Stimulated activated memory B cell treated with anti-CD40 and anti-IgM and Interleukin-4, amounts not matched to agents 10 μg/mL and 1 μg/mL and 100 μg/mL, for 72 hours (primary cell): ENCODE data around the gene SLC12A9.

Source experiments
- ATAC-seq: fragments of 150-1000 bp; cut with Tn5 transposase; 2 replicates; pipeline ENCODE4 v1.10.0; 2021
- H3K27ac Mint-ChIP-seq: one replicate; pipeline ENCODE4 v1.8.0; 2022; ENCODE audit warnings: mild to moderate bottlenecking, mixed read lengths
- H3K27me3 Mint-ChIP-seq: one replicate; pipeline ENCODE4 v1.8.0; 2022; ENCODE audit warnings: mixed read lengths
- H3K36me3 Mint-ChIP-seq: one replicate; pipeline ENCODE4 v1.8.0; 2022; ENCODE audit warnings: mixed read lengths
- H3K4me1 Mint-ChIP-seq: one replicate; pipeline ENCODE4 v1.8.0; 2022; ENCODE audit warnings: mixed read lengths
- H3K4me3 Mint-ChIP-seq: one replicate; pipeline ENCODE4 v1.8.0; 2022; ENCODE audit warnings: mild to moderate bottlenecking, moderate library complexity, mixed read lengths
- H3K9me3 Mint-ChIP-seq: one replicate; pipeline ENCODE4 v1.8.0; 2022; ENCODE audit warnings: mixed read lengths

The SLC12A9 gene

GRCh38 chr7:100882785-100883526, 30.4 kb downstream of the SLC12A9 start:
- H3K9me3 Mint-ChIP-seq = no peaks in the 10 kb centered on the region
- H3K36me3 Mint-ChIP-seq = peaks cover 91% of the 10 kb centered on the region
- peaks cover 74% of the 10 kb centered on the region for H3K4me1 Mint-ChIP-seq
- no peak overlapping the region for H3K4me3 Mint-ChIP-seq
- peak overlapping the region; percentile 8 for H3K27ac Mint-ChIP-seq
- ATAC-seq = no peak
- no peaks in the 10 kb centered on the region for H3K27me3 Mint-ChIP-seq

GRCh38 chr7:100884736-100885439, 32.4 kb downstream of the SLC12A9 start:
- H3K4me3 Mint-ChIP-seq = no peak overlapping the region
- no peak for ATAC-seq
- H3K9me3 Mint-ChIP-seq = no peaks in the 10 kb centered on the region
- no peak overlapping the region for H3K27ac Mint-ChIP-seq
- H3K4me1 Mint-ChIP-seq = peaks cover 68% of the 10 kb centered on the region
- H3K36me3 Mint-ChIP-seq = peaks cover 85% of the 10 kb centered on the region
- peaks cover 2% of the 10 kb centered on the region for H3K27me3 Mint-ChIP-seq

GRCh38 chr7:100885440-100886141, 33.1 kb downstream of the SLC12A9 start:
- H3K9me3 Mint-ChIP-seq = no peaks in the 10 kb centered on the region
- no peak for ATAC-seq
- peaks cover 9% of the 10 kb centered on the region for H3K27me3 Mint-ChIP-seq
- H3K36me3 Mint-ChIP-seq = peaks cover 78% of the 10 kb centered on the region
- peaks cover 71% of the 10 kb centered on the region for H3K4me1 Mint-ChIP-seq
- H3K27ac Mint-ChIP-seq = no peak overlapping the region
- H3K4me3 Mint-ChIP-seq = no peak overlapping the region

- H3K27me3 Mint-ChIP-seq = peaks cover 17% of the 10 kb centered on the region
- H3K4me1 Mint-ChIP-seq = peaks cover 76% of the 10 kb centered on the region
- H3K36me3 Mint-ChIP-seq = peaks cover 70% of the 10 kb centered on the region
- no peaks in the 10 kb centered on the region for H3K9me3 Mint-ChIP-seq
- peak overlapping the region; percentile 88 for H3K27ac Mint-ChIP-seq
- H3K4me3 Mint-ChIP-seq = no peak overlapping the region
- no peak for ATAC-seq
Observed at GRCh38 chr7:100886142-100886935, 33.8 kb downstream of the SLC12A9 start.

GRCh38 chr7:100886936-100887515, 34.5 kb downstream of the SLC12A9 start:
- Mint-ChIP-seq H3K27me3 (peaks cover 24% of the 10 kb centered on the region), H3K4me1 (peaks cover 76% of the 10 kb centered on the region), H3K36me3 (peaks cover 63% of the 10 kb centered on the region), H3K9me3 (no peaks in the 10 kb centered on the region), H3K27ac (peak overlapping the region; percentile 88), H3K4me3 (peak overlapping the region; percentile 81)
- no peak for ATAC-seq

GRCh38 chr7:100887516-100888290, 35.2 kb downstream of the SLC12A9 start:
- Mint-ChIP-seq H3K4me3 (peak overlapping the region; percentile 81), H3K27ac (peak overlapping the region; percentile 88), H3K4me1 (peaks cover 76% of the 10 kb centered on the region), H3K9me3 (no peaks in the 10 kb centered on the region), H3K27me3 (peaks cover 30% of the 10 kb centered on the region), H3K36me3 (peaks cover 59% of the 10 kb centered on the region)
- ATAC-seq = peak; percentile 76

- peaks cover 69% of the 10 kb centered on the region for H3K4me1 Mint-ChIP-seq
- peak overlapping the region; percentile 81 for H3K4me3 Mint-ChIP-seq
- no peaks in the 10 kb centered on the region for H3K9me3 Mint-ChIP-seq
- ATAC-seq = no peak
- peak overlapping the region; percentile 88 for H3K27ac Mint-ChIP-seq
- H3K27me3 Mint-ChIP-seq = peaks cover 38% of the 10 kb centered on the region
- H3K36me3 Mint-ChIP-seq = peaks cover 52% of the 10 kb centered on the region
Observed at GRCh38 chr7:100888291-100888987, 35.9 kb downstream of the SLC12A9 start.

- Mint-ChIP-seq H3K36me3 (peaks cover 44% of the 10 kb centered on the region), H3K27ac (peak within 1 kb of the TSS; percentile 88), H3K4me1 (peaks cover 69% of the 10 kb centered on the region), H3K4me3 (peak within 1 kb of the TSS; percentile 81), H3K9me3 (no peaks in the 10 kb centered on the region), H3K27me3 (peaks cover 45% of the 10 kb centered on the region)
- ATAC-seq = peak; percentile 51
Observed at GRCh38 chr7:100888988-100889750, 36.7 kb downstream of the SLC12A9 start, which contains the start of gene UFSP1. Gene UFSP1 (minus strand): TSS chr7:100889715. CDS start chr7:100889271, 444 bp downstream.

GRCh38 chr7:100890653-100891567, 38.4 kb downstream of the SLC12A9 start:
- ATAC-seq = no peak
- Mint-ChIP-seq H3K4me3 (peak overlapping the region; percentile 81), H3K27ac (peak overlapping the region; percentile 88), H3K9me3 (no peaks in the 10 kb centered on the region), H3K36me3 (peaks cover 27% of the 10 kb centered on the region), H3K27me3 (peaks cover 58% of the 10 kb centered on the region), H3K4me1 (peaks cover 64% of the 10 kb centered on the region)

GRCh38 chr7:100891568-100892247, 39.2 kb downstream of the SLC12A9 start:
- H3K36me3 Mint-ChIP-seq = peaks cover 19% of the 10 kb centered on the region
- no peak for ATAC-seq
- H3K27me3 Mint-ChIP-seq = peaks cover 66% of the 10 kb centered on the region
- H3K4me3 Mint-ChIP-seq = no peak overlapping the region
- peaks cover 64% of the 10 kb centered on the region for H3K4me1 Mint-ChIP-seq
- no peaks in the 10 kb centered on the region for H3K9me3 Mint-ChIP-seq
- no peak overlapping the region for H3K27ac Mint-ChIP-seq

GRCh38 chr7:100892364-100893317, 40.1 kb downstream of the SLC12A9 start:
- Mint-ChIP-seq H3K27ac (no peak overlapping the region), H3K4me1 (peaks cover 55% of the 10 kb centered on the region)

More at GRCh38 chr7:100892364-100893317, 40.1 kb downstream of the SLC12A9 start:
- ATAC-seq = no peak
- Mint-ChIP-seq H3K9me3 (no peaks in the 10 kb centered on the region), H3K36me3 (peaks cover 10% of the 10 kb centered on the region), H3K4me3 (no peak overlapping the region), H3K27me3 (peaks cover 72% of the 10 kb centered on the region)
